ENCODE results near the gene DNM2. TPM values are rescaled to one million over a fixed set of nuclear protein-coding genes. Genes with fewer than 3 reads are reported as not detected.
A peak's percentile ranks its signal among the peaks of the same experiment; 100 is the strongest.

The DNM2 gene
- total RNA-seq, 6 donors from 2014 or later, result 238 to 744 (median 318) TPM

- Histone ChIP-seq H3K36me3 (peaks cover 6 to 32% (median 20%) of the 10 kb centered on the region in 4 donors), H3K4me1 (peaks cover 70 to 89% (median 87%) of the 10 kb centered on the region in 4 donors), H3K9me3 (no peaks in the 10 kb centered on the region), H3K4me3 (no peak overlapping the region), H3K27ac (peak overlapping the region; percentile 58 to 84 (median 81)), H3K27me3 (no peaks in the 10 kb centered on the region)
- ATAC-seq (ENCODE audit: low FRiP score in 2 of 2) (peak; percentile 13 to 21), DNase-seq (peak in 1 of 2 donors; percentile 84)
- TF ChIP-seq POLR2AphosphoS5 (IDR thresholded peaks at IDR 0.05), result no peak
- WGBS, 2 donors, result 74 to 75% methylated on average over 8 to 9 of the region's 9 CpGs
Measured at GRCh38 chr19:10766049-10766623, 48.3 kb downstream of the DNM2 start.

GRCh38 chr19:10766671-10767201 is 48.9 kb downstream of the DNM2 start:
- Histone ChIP-seq H3K4me3 (no peak overlapping the region), H3K27ac (peak overlapping the region; percentile 58 to 84 (median 81)), H3K36me3 (peaks cover 0 to 30% (median 15%) of the 10 kb centered on the region in 4 donors), H3K9me3 (no peaks in the 10 kb centered on the region), H3K27me3 (no peaks in the 10 kb centered on the region), H3K4me1 (peaks cover 66 to 86% (median 84%) of the 10 kb centered on the region in 4 donors)
- WGBS, 2 donors, result 23 to 31% methylated on average over 6 to 10 of the region's 10 CpGs
- DNase-seq (no peak), ATAC-seq (ENCODE audit: low FRiP score in 2 of 2) (peak in 1 of 2 donors; percentile 23)
- TF ChIP-seq POLR2AphosphoS5 (IDR thresholded peaks at IDR 0.05) (no peak), POLR2A (IDR thresholded peaks at IDR 0.05) (no peak), EP300 (IDR thresholded peaks at IDR 0.05) (no peak), CTCF (IDR thresholded peaks at IDR 0.05) (no peak)

GRCh38 chr19:10767726-10768125 is 49.8 kb downstream of the DNM2 start:
- WGBS, 2 donors, result 89 to 95% methylated on average over 9 to 10 of the region's 10 CpGs
- ATAC-seq (ENCODE audit: low FRiP score in 2 of 2), result no peak
- peaks cover 0 to 31% (median 12%) of the 10 kb centered on the region in 4 donors for H3K36me3 ChIP-seq
- H3K9me3 ChIP-seq, result no peaks in the 10 kb centered on the region
- H3K4me1 ChIP-seq, result peaks cover 56 to 76% (median 74%) of the 10 kb centered on the region in 4 donors
- H3K27me3 ChIP-seq, result no peaks in the 10 kb centered on the region
- H3K4me3 ChIP-seq, result no peak overlapping the region
- TF ChIP-seq POLR2A (IDR thresholded peaks at IDR 0.05) (no peak), POLR2AphosphoS5 (IDR thresholded peaks at IDR 0.05) (no peak), CTCF (IDR thresholded peaks at IDR 0.05) (no peak), EP300 (IDR thresholded peaks at IDR 0.05) (no peak)
- peak overlapping the region in 3 of 4 donors; percentile 79 to 83 (median 82) for H3K27ac ChIP-seq
- no peak for DNase-seq

- ATAC-seq (ENCODE audit: low FRiP score in 2 of 2) (no peak), DNase-seq (no peak)
- WGBS, 2 donors, result 80 to 93% methylated on average over 6 to 11 of the region's 11 CpGs
- H3K36me3 ChIP-seq, result peaks cover 2 to 35% (median 16%) of the 10 kb centered on the region in 4 donors
- H3K27ac ChIP-seq, result peak overlapping the region in 3 of 4 donors; percentile 72 to 83 (median 82)
- no peak overlapping the region for H3K4me3 ChIP-seq
- H3K27me3 ChIP-seq, result no peaks in the 10 kb centered on the region
- no peak for TF ChIP-seq CTCF (IDR thresholded peaks at IDR 0.05)
- TF ChIP-seq POLR2A (IDR thresholded peaks at IDR 0.05), result no peak
- no peak for TF ChIP-seq POLR2AphosphoS5 (IDR thresholded peaks at IDR 0.05)
- no peak for TF ChIP-seq EP300 (IDR thresholded peaks at IDR 0.05)
- H3K9me3 ChIP-seq, result no peaks in the 10 kb centered on the region
- H3K4me1 ChIP-seq, result peaks cover 50 to 70% (median 67%) of the 10 kb centered on the region in 4 donors
Measured at GRCh38 chr19:10768369-10768768, 50.5 kb downstream of the DNM2 start.

- no peak overlapping the region for H3K4me3 ChIP-seq
- DNase-seq (no peak), ATAC-seq (ENCODE audit: low FRiP score in 2 of 2) (peak in 1 of 2 donors; percentile 2)
- no peak for TF ChIP-seq POLR2A (IDR thresholded peaks at IDR 0.05)
- no peak for TF ChIP-seq POLR2AphosphoS5 (IDR thresholded peaks at IDR 0.05)
- no peak for TF ChIP-seq CTCF (IDR thresholded peaks at IDR 0.05)
- TF ChIP-seq EP300 (IDR thresholded peaks at IDR 0.05), result no peak
- peak overlapping the region in 3 of 4 donors; percentile 72 to 83 (median 82) for H3K27ac ChIP-seq
- H3K27me3 ChIP-seq, result no peaks in the 10 kb centered on the region
- H3K36me3 ChIP-seq, result peaks cover 8 to 37% (median 21%) of the 10 kb centered on the region in 4 donors
- H3K9me3 ChIP-seq, result no peaks in the 10 kb centered on the region
- 78 to 80% methylated on average over 2 to 6 of the region's 6 CpGs for WGBS, 2 donors
- H3K4me1 ChIP-seq, result peaks cover 45 to 69% (median 64%) of the 10 kb centered on the region in 4 donors
Measured at GRCh38 chr19:10768936-10769335, 51.1 kb downstream of the DNM2 start.
